ENCODE results near the gene IDNK.
"Not testable (repeated sequence)": the region's sequence is repeated elsewhere in the genome, so short reads cannot be mapped to it uniquely, and the experiment has no call there.

DNA sequence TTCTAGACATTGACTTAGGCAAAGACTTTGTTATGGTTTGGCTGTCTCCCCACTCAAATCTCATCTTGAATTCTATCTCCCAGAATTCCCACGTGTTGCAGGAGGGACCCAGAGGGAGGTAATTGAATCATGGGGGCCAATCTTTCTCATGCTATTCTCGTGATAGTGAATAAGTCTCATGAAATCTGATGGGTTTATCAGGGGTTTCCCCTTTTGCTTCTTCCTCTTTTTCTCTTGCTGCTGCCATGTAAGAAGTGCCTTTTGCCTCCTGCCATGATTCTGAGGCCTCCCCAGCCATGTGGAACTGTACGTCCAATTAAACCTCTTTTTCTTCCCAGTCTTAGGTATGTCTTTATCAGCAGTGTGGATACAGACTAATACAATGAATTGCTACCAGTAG, 15.3 kb upstream of the IDNK start:
- TF ChIP-seq, protein P1, sequence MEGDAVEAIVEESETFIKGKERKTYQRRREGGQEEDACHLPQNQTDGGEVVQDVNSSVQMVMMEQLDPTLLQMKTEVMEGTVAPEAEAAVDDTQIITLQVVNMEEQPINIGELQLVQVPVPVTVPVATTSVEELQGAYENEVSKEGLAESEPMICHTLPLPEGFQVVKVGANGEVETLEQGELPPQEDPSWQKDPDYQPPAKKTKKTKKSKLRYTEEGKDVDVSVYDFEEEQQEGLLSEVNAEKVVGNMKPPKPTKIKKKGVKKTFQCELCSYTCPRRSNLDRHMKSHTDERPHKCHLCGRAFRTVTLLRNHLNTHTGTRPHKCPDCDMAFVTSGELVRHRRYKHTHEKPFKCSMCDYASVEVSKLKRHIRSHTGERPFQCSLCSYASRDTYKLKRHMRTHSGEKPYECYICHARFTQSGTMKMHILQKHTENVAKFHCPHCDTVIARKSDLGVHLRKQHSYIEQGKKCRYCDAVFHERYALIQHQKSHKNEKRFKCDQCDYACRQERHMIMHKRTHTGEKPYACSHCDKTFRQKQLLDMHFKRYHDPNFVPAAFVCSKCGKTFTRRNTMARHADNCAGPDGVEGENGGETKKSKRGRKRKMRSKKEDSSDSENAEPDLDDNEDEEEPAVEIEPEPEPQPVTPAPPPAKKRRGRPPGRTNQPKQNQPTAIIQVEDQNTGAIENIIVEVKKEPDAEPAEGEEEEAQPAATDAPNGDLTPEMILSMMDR (IDR thresholded peaks at IDR 0.05; ENCODE audit: poor library complexity), result not testable (repeated sequence)
- not testable (repeated sequence) for TF ChIP-seq EZH2 (IDR thresholded peaks at IDR 0.05; ENCODE audit: borderline replicate concordance)
